GM19035 (cell line): Measurements from ENCODE around the gene CA9.
A peak's percentile ranks its signal among the peaks of the same experiment; 100 is the strongest.

Experiments
- ATAC-seq: cut with Tn5 transposase; IDR thresholded peaks from one replicate; pipeline ENCODE4 v1.9.1; 2021; ENCODE audit not compliant: unreplicated experiment

Gene CA9

GRCh38 chr9:35690614-35691333 lies 17.0 kb downstream of the CA9 start:
- ATAC-seq = no peak

DNA sequence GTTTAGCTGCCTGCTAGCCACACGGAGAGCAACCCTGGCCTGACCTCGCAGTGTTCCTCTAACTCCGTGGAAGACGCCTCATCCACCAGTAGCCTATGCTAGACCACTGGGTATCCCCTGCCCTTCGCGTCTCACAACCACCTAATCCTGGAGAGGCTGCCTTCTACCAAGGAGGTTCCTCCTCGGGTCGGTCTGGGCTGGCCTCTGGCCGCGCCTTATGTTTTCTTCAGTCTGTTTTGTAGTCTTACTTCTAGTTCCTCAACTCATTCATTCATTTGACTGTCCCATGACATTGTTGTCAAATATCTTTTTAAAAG lies 17.6 kb downstream of the CA9 start:
- no peak for ATAC-seq

- no peak for ATAC-seq
These were observed 18.1 kb downstream of the CA9 start for GRCh38 chr9:35691757-35692301.

DNA sequence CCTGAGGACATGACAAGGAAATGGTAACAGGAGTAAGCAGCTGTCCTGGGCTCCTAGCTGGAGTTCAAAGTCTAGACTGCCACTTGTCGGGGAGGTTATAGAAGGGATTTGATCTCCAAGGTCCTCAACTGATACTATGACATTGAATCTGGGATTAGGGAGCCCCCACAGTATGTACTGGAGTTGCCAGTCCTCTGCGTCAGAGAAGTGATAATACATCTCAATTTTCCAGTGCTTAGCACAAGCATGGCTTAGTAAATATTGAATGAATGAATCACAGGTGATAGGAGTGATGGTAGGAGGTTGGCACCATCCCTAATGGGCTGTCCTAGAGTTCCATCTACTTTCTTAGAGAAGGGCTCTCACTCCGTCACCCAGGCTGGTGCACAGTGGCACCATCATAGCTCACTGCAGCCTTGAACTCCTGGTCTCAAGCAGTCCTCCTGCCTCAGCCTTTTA lies 22.2 kb downstream of the CA9 start:
- ATAC-seq = no peak

DNA sequence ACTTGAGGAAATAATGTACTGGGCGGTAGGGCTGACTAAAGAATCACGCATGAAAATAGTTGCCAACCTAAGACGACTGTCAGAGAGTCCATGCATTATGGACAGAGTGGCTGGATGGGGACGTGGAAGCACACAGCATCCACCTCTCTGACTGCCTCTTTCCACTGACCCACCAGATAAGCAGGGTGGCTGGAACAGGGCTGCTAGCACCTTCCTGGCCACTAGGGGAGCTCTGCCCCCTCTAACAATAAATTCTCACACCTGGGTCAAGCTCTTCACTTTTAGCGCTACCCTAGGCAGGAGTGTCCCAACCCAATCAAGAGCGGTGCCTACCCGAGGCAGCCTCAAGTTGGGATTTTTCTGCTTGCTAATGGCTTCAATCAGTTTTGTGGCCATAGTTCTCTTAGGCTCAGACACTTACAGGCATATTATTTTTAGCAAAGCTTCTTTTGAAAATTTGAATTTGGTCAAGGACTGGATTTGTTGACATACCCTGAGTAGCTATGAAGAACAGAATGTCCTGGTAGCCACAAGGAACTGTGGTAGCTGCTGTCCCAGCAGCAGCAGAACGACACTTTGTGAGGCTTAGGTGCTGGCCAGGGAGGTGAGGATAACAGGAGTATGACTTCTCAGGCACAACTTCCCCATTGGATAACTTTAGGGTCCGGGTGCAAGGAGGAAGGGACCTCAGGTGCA lies 22.9 kb downstream of the CA9 start:
- ATAC-seq = peak; percentile 75

DNA sequence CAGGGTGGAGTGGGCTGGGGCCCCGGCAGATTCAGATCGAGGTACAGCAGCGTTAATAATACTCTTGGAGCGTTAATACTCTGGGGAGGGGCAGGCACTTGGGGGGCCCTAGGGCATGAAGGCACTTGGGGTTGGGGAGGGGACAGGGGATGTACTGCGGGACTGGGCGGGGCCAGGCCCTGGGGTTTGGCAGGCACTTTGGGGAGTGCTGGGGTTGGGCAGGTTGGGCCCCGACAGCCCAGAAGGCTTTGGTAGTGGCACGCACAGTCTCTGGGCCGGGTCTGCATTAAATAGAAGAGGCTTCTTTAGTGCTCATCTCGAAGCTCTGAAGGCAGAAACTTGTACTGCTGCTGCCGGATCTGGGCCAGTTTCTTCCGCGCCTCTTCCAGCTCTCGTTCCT lies 23.8 kb downstream of the CA9 start:
- ATAC-seq = no peak

DNA sequence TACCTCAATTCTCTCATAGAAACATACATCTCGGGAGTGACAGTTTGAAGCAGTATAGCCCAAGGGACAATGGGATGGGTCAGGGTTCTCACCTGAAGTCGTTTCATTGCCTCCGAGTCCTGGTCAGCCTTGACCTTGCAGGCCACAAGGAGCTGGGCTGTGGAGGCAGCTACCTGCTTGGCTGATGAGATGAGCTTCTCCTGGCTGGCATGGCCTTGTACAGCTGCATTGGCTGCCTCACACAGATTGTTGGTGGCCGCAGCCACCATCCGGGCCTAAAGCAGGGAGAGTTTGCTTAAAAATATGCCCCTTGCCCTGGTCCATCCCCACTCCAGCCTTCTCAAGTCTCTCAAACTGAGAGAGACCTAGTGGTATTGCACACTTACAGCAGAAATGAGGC lies 24.5 kb downstream of the CA9 start:
- no peak for ATAC-seq

GRCh38 chr9:35700031-35700430 lies 26.3 kb downstream of the CA9 start:
- ATAC-seq = no peak

- no peak for ATAC-seq
These were observed 27.2 kb downstream of the CA9 start for GRCh38 chr9:35700942-35701341.

- no peak for ATAC-seq
These were observed 29.0 kb downstream of the CA9 start for GRCh38 chr9:35702696-35703095.

GRCh38 chr9:35703906-35704672 lies 30.4 kb downstream of the CA9 start:
- no peak for ATAC-seq

GRCh38 chr9:35705372-35705771 lies 31.6 kb downstream of the CA9 start:
- no peak for ATAC-seq

DNA sequence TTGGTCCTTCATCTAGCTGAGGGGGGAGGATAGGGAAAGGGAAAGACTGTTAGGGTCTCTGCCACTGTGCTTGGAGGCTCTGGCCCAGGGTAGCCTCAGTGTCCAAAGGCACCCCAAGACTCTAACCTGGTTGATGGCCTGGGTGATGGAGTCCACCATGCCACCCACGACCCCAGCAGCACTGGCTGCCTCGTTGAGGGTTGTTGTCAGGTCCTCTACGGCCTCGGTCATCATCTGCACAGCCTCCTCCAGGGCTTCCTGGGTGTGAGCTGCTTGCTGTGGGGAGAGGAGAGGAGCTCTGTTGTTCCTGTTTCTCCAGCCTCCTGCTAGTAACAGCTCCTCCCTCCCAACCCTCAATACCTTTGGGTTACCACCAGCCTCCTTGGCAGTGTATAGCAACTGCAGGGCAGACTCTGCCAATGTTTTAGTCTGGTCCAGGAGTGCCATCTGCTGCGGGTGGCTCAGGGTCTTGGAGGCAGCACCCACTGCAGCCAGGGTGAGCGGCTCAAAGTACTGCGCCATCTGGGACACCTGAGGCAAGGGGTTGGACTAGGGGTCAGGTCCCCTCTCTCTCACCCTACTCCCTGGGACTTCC lies 32.2 kb downstream of the CA9 start:
- no peak for ATAC-seq

DNA sequence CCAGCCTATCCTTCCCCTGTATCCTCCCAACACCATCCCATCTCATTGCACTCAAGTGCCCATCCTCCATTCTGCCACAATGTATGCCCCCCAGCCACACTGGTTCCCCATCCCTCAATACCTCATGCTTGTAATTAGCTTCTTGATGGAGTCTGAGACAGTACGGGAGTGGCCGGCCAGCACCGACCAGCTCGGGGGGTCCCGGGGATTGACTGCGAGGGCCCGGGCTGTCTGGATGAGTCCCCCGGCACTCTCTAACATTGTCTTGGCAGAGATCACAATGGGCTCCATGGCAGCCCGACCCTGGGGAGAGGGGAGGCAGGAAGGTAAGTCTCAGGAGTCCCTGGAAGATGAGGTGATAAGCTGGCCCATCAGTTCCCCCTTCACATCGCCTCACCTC lies 33.2 kb downstream of the CA9 start:
- ATAC-seq = no peak

DNA sequence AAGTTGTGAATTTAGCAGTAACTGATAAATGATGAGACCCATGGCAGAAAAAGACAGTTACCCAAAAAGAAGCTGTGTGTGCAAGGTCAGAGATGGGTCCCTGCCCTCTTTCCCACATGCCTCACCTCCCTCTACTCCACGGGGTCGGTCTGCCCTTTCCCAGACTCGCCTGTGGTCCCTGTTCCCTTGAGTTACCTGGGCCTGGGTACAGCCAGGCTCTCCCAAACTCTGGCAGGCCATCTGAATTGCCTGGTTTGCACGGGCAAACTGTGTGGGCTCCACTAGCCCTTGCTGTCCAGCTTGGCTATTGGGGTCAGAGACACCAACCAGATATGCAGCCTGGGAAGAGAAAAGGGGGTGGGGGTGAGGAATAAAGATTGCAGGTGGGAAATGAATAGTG lies 34.4 kb downstream of the CA9 start:
- no peak for ATAC-seq

DNA sequence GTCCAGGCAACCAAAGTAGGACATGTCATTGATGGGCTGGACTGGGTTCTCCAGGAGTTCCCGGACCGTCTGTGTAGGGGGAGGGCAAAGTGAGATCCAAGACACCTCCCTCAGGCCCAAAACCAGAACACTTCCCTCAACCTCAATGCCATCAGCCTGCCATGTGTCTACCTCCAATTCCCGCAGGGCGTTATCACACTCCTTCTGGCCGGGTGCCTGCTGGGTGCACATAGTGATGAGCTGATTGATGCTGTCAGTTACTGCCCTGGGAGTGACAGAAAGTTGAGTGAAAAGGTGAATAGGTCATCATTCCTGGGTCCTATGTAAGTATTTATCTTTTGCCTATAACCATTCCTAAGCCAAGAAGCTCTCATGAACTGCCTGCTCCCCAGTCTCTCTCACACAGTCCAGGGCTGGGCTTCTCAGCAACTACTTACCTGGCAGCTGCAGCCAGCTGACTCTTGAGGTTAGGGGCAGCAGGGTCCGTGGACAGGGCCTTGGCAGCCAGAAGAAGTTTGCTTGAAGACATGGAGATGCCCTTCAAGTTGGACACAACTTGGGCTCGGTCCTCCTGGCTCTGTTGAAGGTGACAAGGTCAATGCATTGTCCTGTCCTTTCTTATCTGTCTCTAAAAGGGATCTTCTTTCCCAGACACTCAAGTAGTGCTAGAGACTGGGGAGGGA lies 37.2 kb downstream of the CA9 start:
- ATAC-seq = no peak

GRCh38 chr9:35711501-35712428 lies 38.0 kb downstream of the CA9 start:
- ATAC-seq = no peak

DNA sequence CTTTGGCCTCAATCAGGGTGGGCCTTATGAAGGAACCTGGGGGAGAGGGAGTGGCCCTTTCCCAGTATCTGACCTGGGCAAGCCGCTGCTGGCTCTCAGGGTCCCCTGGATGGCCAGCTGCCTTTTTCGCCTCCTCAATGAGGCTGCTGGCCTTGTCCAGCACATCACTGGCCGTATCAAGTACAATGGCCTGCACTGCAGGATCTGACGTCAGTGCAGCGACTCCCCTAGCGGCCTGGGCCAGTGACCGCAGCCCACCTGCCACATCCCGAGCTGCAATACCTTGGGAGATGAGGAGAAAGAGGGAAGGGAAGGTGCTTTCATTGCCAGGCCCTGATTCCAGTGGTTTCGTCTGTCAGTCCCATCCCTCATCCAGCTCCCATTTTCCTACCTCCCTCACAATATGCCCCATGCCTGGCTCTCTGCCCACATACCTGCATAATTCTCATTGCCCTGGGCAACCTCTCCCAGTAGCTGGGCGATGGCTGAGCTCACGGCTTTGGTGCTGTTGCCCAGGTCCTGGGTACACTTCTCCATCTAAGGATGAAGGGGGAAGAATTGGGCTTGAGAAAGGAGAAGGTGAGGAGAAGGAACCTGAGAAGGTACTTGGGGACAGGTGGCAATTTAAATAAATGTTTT lies 39.2 kb downstream of the CA9 start:
- no peak for ATAC-seq

DNA sequence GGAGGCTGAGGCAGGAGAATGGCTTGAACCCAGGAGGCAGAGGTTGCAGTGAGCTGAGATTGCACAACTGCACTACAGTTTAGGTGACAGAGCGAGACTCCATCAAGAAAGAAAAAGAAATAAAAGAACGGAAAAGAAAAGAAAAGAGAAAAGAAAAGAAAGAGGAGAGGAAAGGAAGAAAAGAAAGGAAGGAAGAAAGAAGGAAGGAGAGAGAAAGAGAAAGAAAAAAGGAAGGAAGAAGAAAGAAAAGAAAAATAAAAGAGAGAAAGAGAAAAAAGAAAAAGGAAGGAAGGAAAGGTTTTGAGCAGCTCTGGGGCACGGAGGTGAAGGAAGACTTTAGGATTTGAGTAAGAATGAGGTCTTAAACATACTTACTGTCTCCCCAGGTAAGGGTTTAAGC lies 39.9 kb downstream of the CA9 start:
- no peak for ATAC-seq
